ENCODE measurements around the gene LRRC4. TPM values are rescaled to one million over a fixed set of nuclear protein-coding genes. Genes with fewer than 3 reads are reported as not detected.

The LRRC4 gene
- total RNA-seq, 1 experiment from 2014 or later, result 10.4 TPM

- H3K9me3 Mint-ChIP-seq, result no peaks in the 10 kb centered on the region
Measured at GRCh38 chr7:127996253-127997071, 34.8 kb downstream of the LRRC4 start.

More at GRCh38 chr7:127996253-127997071, 34.8 kb downstream of the LRRC4 start:
- no peak overlapping the region for H3K4ac ChIP-seq (ENCODE audit: low read depth, low read length)
- Mint-ChIP-seq H3K27me3 (ENCODE audit: low read depth) (no peaks in the 10 kb centered on the region), H3K36me3 (ENCODE audit: insufficient read depth in 1 of 3, low read depth in 3 of 3) (peaks cover 3 to 25% (median 17%) of the 10 kb centered on the region in 3 experiments; a peak in 6 of 7 replicates), H3K27ac (peak overlapping the region; percentile 45 to 83 (median 66); a peak in 5 of 7 replicates), H3K4me3 (no peak overlapping the region), H3K4me1 (peaks cover 28 to 38% of the 10 kb centered on the region in 2 experiments)
- H2BK12ac ChIP-seq (ENCODE audit: insufficient read length, low read depth, low read length), result no peak overlapping the region
- H4K8ac ChIP-seq (replicated peaks; ENCODE audit: insufficient read length, low read depth, low read length), result no peak overlapping the region
- H2BK120ac ChIP-seq (ENCODE audit: low read depth, low read length, poor library complexity, severe bottlenecking), result no peak overlapping the region
- no peak overlapping the region for H2AFZ ChIP-seq (ENCODE audit: low read length)
- no peaks in the 10 kb centered on the region for H3K23me2 ChIP-seq (ENCODE audit: insufficient read length, low read depth, low read length, poor library complexity, severe bottlenecking)
- no peaks in the 10 kb centered on the region for H4K20me1 ChIP-seq (ENCODE audit: control insufficient read depth, insufficient read depth, insufficient read length)
- no peak overlapping the region for H2BK15ac ChIP-seq (ENCODE audit: low read depth, low read length)
- no CpG with 5 or more reads among the region's 11 CpGs for WGBS (ENCODE audit: extremely low coverage, insufficient read length, low lambda C conversion rate)
- no peak for DNase-seq
- no peak overlapping the region for H3K4me2 ChIP-seq (ENCODE audit: insufficient read depth, insufficient read length, low read length)
- H2BK20ac ChIP-seq (ENCODE audit: low read depth, low read length, poor library complexity, severe bottlenecking), result no peak overlapping the region
- no peak overlapping the region for H3K27ac ChIP-seq (ENCODE audit: insufficient read length, low read depth, low read length)
- no peak overlapping the region for H2AK5ac ChIP-seq (ENCODE audit: insufficient read length, low read length)
- no peak overlapping the region for H3K9ac ChIP-seq (ENCODE audit: extremely low read depth, insufficient read length, low read length)
- no peak overlapping the region for H3K23ac ChIP-seq (ENCODE audit: insufficient read length, low read depth, low read length)
- H3K14ac ChIP-seq (ENCODE audit: insufficient read depth, low read length), result no peak overlapping the region
- H3K18ac ChIP-seq (ENCODE audit: insufficient read length, low read depth, low read length), result no peak overlapping the region
- H4K5ac ChIP-seq (ENCODE audit: insufficient read length, low read depth, low read length), result no peak overlapping the region
- no peak overlapping the region for H3K56ac ChIP-seq (ENCODE audit: insufficient read length, low read depth, low read length)
- peaks cover 6% of the 10 kb centered on the region; the same call in 1 of the 2 replicates for H3K4me1 ChIP-seq (ENCODE audit: insufficient read depth, low read length)
- no peaks in the 10 kb centered on the region for H3K79me1 ChIP-seq (ENCODE audit: insufficient read depth, low read depth, low read length, poor library complexity, severe bottlenecking)
- no peak for TF ChIP-seq CTCF (conservative IDR thresholded peaks at IDR 0.05)
- no peak overlapping the region for H3T11ph ChIP-seq (ENCODE audit: low read length)
- no peak overlapping the region for H4K91ac ChIP-seq (ENCODE audit: insufficient read length, low read depth, low read length)
- no peaks in the 10 kb centered on the region for H3K79me2 ChIP-seq (ENCODE audit: insufficient read depth, low read length)
- H3K9me3 ChIP-seq (ENCODE audit: control insufficient read depth, low read depth, low read length), result no peaks in the 10 kb centered on the region
- H2BK5ac ChIP-seq (ENCODE audit: insufficient read length, low read length), result no peak overlapping the region
- no peaks in the 10 kb centered on the region for H3K27me3 ChIP-seq (ENCODE audit: insufficient read depth, low read length)
